HT-29 (cell line): ENCODE results near the gene KLF8. TPM values are rescaled to one million over a fixed set of nuclear protein-coding genes. Genes with fewer than 3 reads are reported as not detected.

Experiments used
- DNase-seq: peaks from one replicate; pipeline ENCODE4 v3.0.0-alpha.2; 2015; ENCODE audit warnings: low spot score
- total RNA-seq: library from RNA; depleted of rRNA; stranded (reverse); fragments of >200 nt; shearing (Covaris generic); gene quantifications from 2 replicates; pipeline ENCODE4 v1.2.3, GENCODE V29; 2014

KLF8 gene
- total RNA-seq, 1 experiment from 2014 or later: 1.5 TPM

DNA sequence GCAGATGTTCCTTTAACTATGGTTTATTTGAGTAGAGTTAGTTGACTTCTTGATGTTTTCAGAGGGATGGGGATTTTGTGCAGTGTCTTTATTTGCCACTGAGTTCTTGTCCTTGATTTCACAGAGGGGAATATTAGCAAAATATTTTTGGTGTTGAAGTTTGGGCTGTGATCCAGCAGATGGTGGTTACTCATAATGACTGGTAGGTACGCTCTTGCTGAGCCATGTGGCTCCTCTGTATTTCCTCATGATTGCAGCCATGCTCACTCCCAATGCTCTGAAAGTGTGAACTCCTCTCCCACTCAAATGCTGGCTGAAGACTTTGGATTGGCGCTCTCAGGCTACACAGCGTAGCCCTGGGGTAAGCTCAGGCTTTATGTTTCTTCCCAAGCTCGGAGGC, 77.7 kb downstream of the KLF8 start:
- DNase-seq: no peak

DNA sequence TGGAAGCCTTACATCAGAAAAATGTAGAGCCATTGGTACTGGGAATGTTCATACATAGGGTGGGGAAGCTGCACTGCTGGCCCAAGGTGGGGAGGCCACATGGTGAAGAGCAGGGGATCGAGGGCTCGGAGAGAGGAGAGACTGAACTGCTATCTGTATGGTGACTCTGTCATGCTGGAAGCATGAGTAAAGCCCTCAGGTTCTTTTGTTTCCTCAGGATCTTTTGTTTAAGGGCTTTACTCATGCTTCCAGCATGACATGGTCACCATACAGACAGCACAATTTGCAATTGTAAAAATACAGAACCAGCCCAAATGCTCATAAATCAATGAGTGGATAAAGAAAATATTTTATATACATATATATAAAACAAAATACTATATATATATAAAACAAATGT, 78.4 kb downstream of the KLF8 start:
- no peak for DNase-seq

DNA sequence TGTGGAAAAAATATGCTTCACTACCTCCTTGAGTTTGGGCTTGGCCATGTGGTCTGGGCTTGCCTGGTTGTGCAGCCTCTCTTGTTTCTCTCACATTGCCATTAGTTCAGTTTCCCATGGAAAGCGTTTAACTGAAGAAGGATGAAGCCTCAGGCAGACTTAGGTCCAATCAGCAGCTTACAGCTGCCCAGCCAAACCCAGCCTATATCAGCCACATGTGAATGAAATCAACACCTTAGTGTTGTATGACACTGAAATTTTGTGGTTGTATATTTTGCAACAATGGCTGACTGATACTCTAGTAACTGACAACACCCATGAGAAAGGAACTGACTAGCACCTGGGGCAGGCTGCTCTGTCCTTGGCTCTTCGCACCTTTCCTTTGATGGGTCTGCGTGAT, 81.2 kb downstream of the KLF8 start:
- no peak for DNase-seq

DNA sequence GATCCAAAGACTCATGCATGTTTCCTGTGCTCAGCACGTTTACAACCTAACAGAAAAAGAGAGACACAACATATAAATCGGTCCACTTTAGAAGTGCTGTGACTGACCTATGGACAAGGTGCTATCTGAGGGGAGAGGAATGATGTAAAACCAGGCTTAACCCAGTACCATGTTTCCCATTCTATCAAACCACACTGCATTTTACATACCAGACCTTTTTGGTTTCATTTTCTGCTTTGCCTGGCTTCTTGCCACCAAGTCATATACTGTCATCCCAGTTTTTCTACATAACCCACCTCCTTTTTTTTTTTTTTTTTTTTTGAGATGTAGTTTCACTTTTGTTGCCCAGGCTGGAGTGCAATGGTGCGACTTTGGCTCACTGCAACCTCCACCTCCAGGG, 82.2 kb downstream of the KLF8 start:
- DNase-seq: no peak

DNA sequence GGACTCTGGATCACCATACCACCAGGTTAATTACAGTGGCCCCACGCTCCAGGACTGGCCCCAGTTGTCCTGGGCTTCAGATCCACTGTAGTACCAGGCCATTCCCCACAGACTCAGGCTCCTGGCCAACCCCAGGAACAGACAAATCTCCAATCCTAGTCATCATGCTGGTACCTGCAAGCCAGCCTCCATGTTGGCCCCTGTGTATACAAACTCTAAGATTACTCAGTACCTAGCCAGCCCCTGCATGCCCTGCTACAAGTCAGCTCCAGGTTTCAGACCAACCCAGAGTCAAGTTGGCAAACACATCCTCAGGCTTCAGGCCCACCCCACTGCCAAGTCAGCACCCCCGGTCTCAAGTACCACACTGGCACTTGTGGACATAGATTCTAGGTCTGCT, 85.9 kb downstream of the KLF8 start:
- DNase-seq: no peak

DNA sequence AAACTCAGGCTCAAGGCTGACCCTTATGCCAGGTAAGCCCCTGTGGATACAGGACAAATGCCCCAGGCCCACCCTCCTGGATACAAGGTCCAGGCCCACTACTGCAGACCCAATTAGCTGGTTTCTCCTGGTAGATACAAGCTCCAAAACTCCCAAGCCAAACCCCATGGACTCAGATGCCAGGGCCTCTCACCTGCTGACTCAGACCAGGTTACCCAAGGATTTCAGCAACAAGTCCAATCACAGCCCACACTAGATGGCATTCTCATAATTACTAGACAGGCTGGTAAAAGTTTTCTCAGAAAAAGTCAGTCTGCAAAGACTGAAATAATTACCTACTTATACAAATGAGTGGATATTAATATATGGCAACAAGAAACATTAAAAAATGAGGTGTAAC, 87.0 kb downstream of the KLF8 start:
- DNase-seq: no peak
